Superior temporal gyrus (tissue), 1 donor: Measurements from ENCODE around the gene QKI.
"Not testable (repeated sequence)": the region's sequence is repeated elsewhere in the genome, so short reads cannot be mapped to it uniquely, and the experiment has no call there.

Experiments used
- DNase-seq: peaks from one replicate; pipeline ENCODE4 v3.0.0-alpha.2; 2016; ENCODE audit errors: extremely low spot score

QKI gene

GRCh38 chr6:163414117-163414945, at the start of gene QKI:
Gene QKI (plus strand): TSS chr6:163414718. CDS start chr6:163415194, 476 bp downstream.
- DNase-seq = peak; percentile 83

- DNase-seq = no peak
Observed at GRCh38 chr6:163366288-163366687, 48.2 kb upstream of the QKI start.

GRCh38 chr6:163367497-163368183, 46.9 kb upstream of the QKI start:
- no peak for DNase-seq

GRCh38 chr6:163369141-163369540, 45.4 kb upstream of the QKI start:
- no peak for DNase-seq

GRCh38 chr6:163369628-163370365, 44.7 kb upstream of the QKI start:
- DNase-seq = no peak

- no peak for DNase-seq
Observed at GRCh38 chr6:163370464-163371117, 43.9 kb upstream of the QKI start.

- no peak for DNase-seq
Observed at GRCh38 chr6:163371129-163371528, 43.4 kb upstream of the QKI start.

GRCh38 chr6:163373240-163373639, 41.3 kb upstream of the QKI start:
- no peak for DNase-seq

- DNase-seq = no peak
Observed at GRCh38 chr6:163375361-163375760, 39.2 kb upstream of the QKI start.

GRCh38 chr6:163376187-163376586, 38.3 kb upstream of the QKI start:
- no peak for DNase-seq

- no peak for DNase-seq
Observed at GRCh38 chr6:163377561-163377960, 37.0 kb upstream of the QKI start.

GRCh38 chr6:163380216-163380615, 34.3 kb upstream of the QKI start:
- DNase-seq = no peak

GRCh38 chr6:163381118-163381756, 33.3 kb upstream of the QKI start:
- no peak for DNase-seq

- DNase-seq = not testable (repeated sequence)
Observed at GRCh38 chr6:163383396-163383795, 31.1 kb upstream of the QKI start.

GRCh38 chr6:163383912-163384311, 30.6 kb upstream of the QKI start:
- no peak for DNase-seq

GRCh38 chr6:163384510-163384909, 30.0 kb upstream of the QKI start:
- DNase-seq = no peak

GRCh38 chr6:163385503-163385902, 29.0 kb upstream of the QKI start:
- DNase-seq = not testable (repeated sequence)

GRCh38 chr6:163386329-163386908, 28.1 kb upstream of the QKI start:
- no peak for DNase-seq

- no peak for DNase-seq
Observed at GRCh38 chr6:163387317-163387716, 27.2 kb upstream of the QKI start.

- no peak for DNase-seq
Observed at GRCh38 chr6:163389354-163389753, 25.2 kb upstream of the QKI start.

- DNase-seq = no peak
Observed at GRCh38 chr6:163390770-163391169, 23.7 kb upstream of the QKI start.
